WTC11 (cell line): ENCODE results near the gene NOL7. TPM values are rescaled to one million over a fixed set of nuclear protein-coding genes. Genes with fewer than 3 reads are reported as not detected.

ENCODE experiments used
- ATAC-seq: fragments of 200-7000 bp; cut with Tn5 transposase; 2 replicates; pipeline ENCODE4 v1.10.0; 2021; ENCODE audit warnings: mild to moderate bottlenecking, moderate library complexity
- CTCF ChIA-PET: fragments of 300-600 bp; sonication (Branson Sonifier 250); formaldehyde crosslinking; loops from one replicate; lab custom pipeline; 2021; ENCODE audit warnings: antibody characterized with exemption; lab: Charles Lee
- POLR2A ChIA-PET: fragments of 350-600 bp; sonication (Branson Sonifier 250); formaldehyde crosslinking; loops from one replicate; lab custom pipeline; 2021; ENCODE audit warnings: antibody characterized with exemption; lab: Charles Lee
- DNase-seq: peaks from one replicate; pipeline ENCODE4 v3.0.0; 2021; ENCODE audit warnings: low spot score
- H3K27ac Mint-ChIP-seq: 2 replicates; pipeline ENCODE4 v1.8.0; 2021; ENCODE audit warnings: mixed read lengths
- H3K27me3 Mint-ChIP-seq: 2 replicates; pipeline ENCODE4 v1.8.0; 2021; ENCODE audit warnings: low read depth, mild to moderate bottlenecking, moderate library complexity, mixed read lengths
- H3K36me3 Mint-ChIP-seq: 2 replicates; pipeline ENCODE4 v1.8.0; 2021; ENCODE audit warnings: mixed read lengths
- H3K4me1 Mint-ChIP-seq: 2 replicates; pipeline ENCODE4 v1.8.0; 2022; ENCODE audit warnings: mixed read lengths
- H3K4me3 Mint-ChIP-seq: 2 replicates; pipeline ENCODE4 v1.8.0; 2021; ENCODE audit warnings: mild to moderate bottlenecking, moderate library complexity, mixed read lengths
- H3K9me3 Mint-ChIP-seq: 2 replicates; pipeline ENCODE4 v1.8.0; 2021; ENCODE audit warnings: mixed read lengths
- CREB1 ChIP-seq: sonication (generic); formaldehyde crosslinking; IDR thresholded peaks from 2 replicates; pipeline ENCODE4 v1.8.0; 2023; ENCODE audit warnings: mild to moderate bottlenecking, missing genetic modification reagents
- HMGA2 ChIP-seq: fragments of 250-450 bp; sonication (Bioruptor Pico); IDR thresholded peaks from 2 replicates; pipeline ENCODE4 v1.4.0; 2021; ENCODE audit warnings: mild to moderate bottlenecking, moderate library complexity
- JUN ChIP-seq: sonication (generic); formaldehyde crosslinking; IDR thresholded peaks from 2 replicates; pipeline ENCODE4 v1.8.0; 2023; ENCODE audit warnings: mild to moderate bottlenecking, missing genetic modification reagents
- NR2C2 ChIP-seq: sonication (generic); formaldehyde crosslinking; IDR thresholded peaks from 2 replicates; pipeline ENCODE4 v1.8.0; 2022; ENCODE audit warnings: mild to moderate bottlenecking, missing genetic modification reagents
- SOX15 ChIP-seq: fragments of 250-450 bp; sonication (Bioruptor Pico); IDR thresholded peaks from 2 replicates; pipeline ENCODE4 v1.9.0; 2021; ENCODE audit warnings: mild to moderate bottlenecking
- ZNF263 ChIP-seq: sonication (generic); formaldehyde crosslinking; IDR thresholded peaks from 2 replicates; pipeline ENCODE4 v1.8.1; 2022; ENCODE audit warnings: low read depth, mild to moderate bottlenecking, moderate library complexity, missing genetic modification reagents
- ZNF317 ChIP-seq: sonication (generic); formaldehyde crosslinking; IDR thresholded peaks from 2 replicates; pipeline ENCODE4 v1.8.1; 2023; ENCODE audit warnings: low read depth, mild to moderate bottlenecking, moderate library complexity, missing genetic modification reagents, borderline replicate concordance
- total RNA-seq: library from RNA; stranded (reverse); gene quantifications from 3 replicates; pipeline ENCODE4 v1.2.3, GENCODE V29; 2021
- TF ChIP-seq, protein P1 (sequence below): sonication (generic); formaldehyde crosslinking; IDR thresholded peaks from 2 replicates; pipeline ENCODE4 v1.8.1; 2023; ENCODE audit warnings: mild to moderate bottlenecking, missing genetic modification reagents, moderate library complexity
- TF ChIP-seq, protein P2 (sequence below): sonication (generic); formaldehyde crosslinking; IDR thresholded peaks from 2 replicates; pipeline ENCODE4 v1.8.0; 2023; ENCODE audit warnings: missing genetic modification reagents, mild to moderate bottlenecking, borderline replicate concordance
- TF ChIP-seq, protein P3 (sequence below): fragments of 250-450 bp; sonication (Bioruptor Pico); IDR thresholded peaks from 2 replicates; pipeline ENCODE4 v1.8.0; 2021; ENCODE audit warnings: mild to moderate bottlenecking
- TF ChIP-seq, protein P4 (sequence below): sonication (generic); formaldehyde crosslinking; IDR thresholded peaks from 2 replicates; pipeline ENCODE4 v1.8.0; 2023; ENCODE audit warnings: missing genetic modification reagents
- TF ChIP-seq, protein P5 (sequence below): fragments of 250-450 bp; sonication (Bioruptor Pico); conservative IDR thresholded peaks from 2 replicates; pipeline ENCODE4 v1.9.0; 2021; ENCODE audit warnings: mild to moderate bottlenecking
- TF ChIP-seq, protein P6 (sequence below): fragments of 250-450 bp; sonication (Bioruptor Pico); IDR thresholded peaks from 2 replicates; pipeline ENCODE4 v1.9.0; 2021; ENCODE audit warnings: mild to moderate bottlenecking, borderline replicate concordance

Gene NOL7
- total RNA-seq, 1 experiment from 2014 or later, result 76.1 TPM

DNA sequence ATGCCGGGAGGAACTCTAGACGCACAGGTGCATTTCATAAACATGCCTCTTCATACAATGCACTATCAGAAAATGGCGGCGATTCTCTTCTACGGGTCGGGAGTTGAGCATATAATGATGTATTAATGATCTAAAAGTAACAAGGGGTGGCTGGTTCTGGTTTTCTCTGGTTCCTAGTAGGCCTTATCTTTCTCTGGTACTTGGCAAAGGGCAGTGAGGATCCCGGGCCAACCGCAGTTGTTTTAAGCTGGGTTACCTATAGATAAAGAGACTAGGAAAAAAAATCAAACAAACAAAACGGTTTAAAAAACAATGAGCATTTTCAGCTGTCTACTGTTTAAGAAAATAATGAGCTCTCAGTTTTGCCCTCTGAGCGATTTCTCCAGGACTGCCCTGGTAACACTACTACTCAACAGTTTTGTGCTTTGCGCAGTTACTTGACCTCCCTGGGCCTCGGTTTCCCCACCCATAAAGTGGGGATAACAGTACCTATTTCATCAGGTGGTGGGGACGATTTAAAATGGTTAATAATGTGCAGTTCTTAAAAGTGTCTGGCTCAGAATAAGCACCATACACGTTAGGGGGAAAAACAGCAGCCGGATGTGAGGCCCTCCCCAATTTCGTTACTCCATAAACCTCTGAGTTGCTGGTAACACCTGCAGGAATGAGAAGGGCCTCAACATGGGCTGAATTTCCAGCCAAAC, 42.0 kb upstream of the NOL7 start:
- H3K27ac Mint-ChIP-seq, result peak overlapping the region; percentile 95
- H3K4me1 Mint-ChIP-seq, result peaks cover 38% of the 10 kb centered on the region
- no peak for DNase-seq
- H3K27me3 Mint-ChIP-seq, result no peaks in the 10 kb centered on the region
- POLR2A ChIA-PET, result interaction anchor here (1.0 kb wide), 1 partner anchor 245 kb away, joined by 3 read pairs; the partner anchor contains the start of gene TBC1D7
- no peaks in the 10 kb centered on the region; the same call in none of the 2 replicates for H3K36me3 Mint-ChIP-seq
- no peak for TF ChIP-seq CREB1 (CRISPR knock-in tag)
- TF ChIP-seq, protein P1, sequence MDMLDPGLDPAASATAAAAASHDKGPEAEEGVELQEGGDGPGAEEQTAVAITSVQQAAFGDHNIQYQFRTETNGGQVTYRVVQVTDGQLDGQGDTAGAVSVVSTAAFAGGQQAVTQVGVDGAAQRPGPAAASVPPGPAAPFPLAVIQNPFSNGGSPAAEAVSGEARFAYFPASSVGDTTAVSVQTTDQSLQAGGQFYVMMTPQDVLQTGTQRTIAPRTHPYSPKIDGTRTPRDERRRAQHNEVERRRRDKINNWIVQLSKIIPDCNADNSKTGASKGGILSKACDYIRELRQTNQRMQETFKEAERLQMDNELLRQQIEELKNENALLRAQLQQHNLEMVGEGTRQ (CRISPR knock-in tag), result no peak
- TF ChIP-seq ZNF317, result no peak
- TF ChIP-seq, protein P2, sequence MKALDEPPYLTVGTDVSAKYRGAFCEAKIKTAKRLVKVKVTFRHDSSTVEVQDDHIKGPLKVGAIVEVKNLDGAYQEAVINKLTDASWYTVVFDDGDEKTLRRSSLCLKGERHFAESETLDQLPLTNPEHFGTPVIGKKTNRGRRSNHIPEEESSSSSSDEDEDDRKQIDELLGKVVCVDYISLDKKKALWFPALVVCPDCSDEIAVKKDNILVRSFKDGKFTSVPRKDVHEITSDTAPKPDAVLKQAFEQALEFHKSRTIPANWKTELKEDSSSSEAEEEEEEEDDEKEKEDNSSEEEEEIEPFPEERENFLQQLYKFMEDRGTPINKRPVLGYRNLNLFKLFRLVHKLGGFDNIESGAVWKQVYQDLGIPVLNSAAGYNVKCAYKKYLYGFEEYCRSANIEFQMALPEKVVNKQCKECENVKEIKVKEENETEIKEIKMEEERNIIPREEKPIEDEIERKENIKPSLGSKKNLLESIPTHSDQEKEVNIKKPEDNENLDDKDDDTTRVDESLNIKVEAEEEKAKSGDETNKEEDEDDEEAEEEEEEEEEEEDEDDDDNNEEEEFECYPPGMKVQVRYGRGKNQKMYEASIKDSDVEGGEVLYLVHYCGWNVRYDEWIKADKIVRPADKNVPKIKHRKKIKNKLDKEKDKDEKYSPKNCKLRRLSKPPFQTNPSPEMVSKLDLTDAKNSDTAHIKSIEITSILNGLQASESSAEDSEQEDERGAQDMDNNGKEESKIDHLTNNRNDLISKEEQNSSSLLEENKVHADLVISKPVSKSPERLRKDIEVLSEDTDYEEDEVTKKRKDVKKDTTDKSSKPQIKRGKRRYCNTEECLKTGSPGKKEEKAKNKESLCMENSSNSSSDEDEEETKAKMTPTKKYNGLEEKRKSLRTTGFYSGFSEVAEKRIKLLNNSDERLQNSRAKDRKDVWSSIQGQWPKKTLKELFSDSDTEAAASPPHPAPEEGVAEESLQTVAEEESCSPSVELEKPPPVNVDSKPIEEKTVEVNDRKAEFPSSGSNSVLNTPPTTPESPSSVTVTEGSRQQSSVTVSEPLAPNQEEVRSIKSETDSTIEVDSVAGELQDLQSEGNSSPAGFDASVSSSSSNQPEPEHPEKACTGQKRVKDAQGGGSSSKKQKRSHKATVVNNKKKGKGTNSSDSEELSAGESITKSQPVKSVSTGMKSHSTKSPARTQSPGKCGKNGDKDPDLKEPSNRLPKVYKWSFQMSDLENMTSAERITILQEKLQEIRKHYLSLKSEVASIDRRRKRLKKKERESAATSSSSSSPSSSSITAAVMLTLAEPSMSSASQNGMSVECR, result no peak
- TF ChIP-seq, protein P3, sequence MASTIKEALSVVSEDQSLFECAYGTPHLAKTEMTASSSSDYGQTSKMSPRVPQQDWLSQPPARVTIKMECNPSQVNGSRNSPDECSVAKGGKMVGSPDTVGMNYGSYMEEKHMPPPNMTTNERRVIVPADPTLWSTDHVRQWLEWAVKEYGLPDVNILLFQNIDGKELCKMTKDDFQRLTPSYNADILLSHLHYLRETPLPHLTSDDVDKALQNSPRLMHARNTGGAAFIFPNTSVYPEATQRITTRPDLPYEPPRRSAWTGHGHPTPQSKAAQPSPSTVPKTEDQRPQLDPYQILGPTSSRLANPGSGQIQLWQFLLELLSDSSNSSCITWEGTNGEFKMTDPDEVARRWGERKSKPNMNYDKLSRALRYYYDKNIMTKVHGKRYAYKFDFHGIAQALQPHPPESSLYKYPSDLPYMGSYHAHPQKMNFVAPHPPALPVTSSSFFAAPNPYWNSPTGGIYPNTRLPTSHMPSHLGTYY (CRISPR knock-in tag), result no peak
- no peak for TF ChIP-seq HMGA2
- TF ChIP-seq, protein P4, sequence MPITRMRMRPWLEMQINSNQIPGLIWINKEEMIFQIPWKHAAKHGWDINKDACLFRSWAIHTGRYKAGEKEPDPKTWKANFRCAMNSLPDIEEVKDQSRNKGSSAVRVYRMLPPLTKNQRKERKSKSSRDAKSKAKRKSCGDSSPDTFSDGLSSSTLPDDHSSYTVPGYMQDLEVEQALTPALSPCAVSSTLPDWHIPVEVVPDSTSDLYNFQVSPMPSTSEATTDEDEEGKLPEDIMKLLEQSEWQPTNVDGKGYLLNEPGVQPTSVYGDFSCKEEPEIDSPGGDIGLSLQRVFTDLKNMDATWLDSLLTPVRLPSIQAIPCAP (CRISPR knock-in tag), result no peak
- TF ChIP-seq, protein P5, sequence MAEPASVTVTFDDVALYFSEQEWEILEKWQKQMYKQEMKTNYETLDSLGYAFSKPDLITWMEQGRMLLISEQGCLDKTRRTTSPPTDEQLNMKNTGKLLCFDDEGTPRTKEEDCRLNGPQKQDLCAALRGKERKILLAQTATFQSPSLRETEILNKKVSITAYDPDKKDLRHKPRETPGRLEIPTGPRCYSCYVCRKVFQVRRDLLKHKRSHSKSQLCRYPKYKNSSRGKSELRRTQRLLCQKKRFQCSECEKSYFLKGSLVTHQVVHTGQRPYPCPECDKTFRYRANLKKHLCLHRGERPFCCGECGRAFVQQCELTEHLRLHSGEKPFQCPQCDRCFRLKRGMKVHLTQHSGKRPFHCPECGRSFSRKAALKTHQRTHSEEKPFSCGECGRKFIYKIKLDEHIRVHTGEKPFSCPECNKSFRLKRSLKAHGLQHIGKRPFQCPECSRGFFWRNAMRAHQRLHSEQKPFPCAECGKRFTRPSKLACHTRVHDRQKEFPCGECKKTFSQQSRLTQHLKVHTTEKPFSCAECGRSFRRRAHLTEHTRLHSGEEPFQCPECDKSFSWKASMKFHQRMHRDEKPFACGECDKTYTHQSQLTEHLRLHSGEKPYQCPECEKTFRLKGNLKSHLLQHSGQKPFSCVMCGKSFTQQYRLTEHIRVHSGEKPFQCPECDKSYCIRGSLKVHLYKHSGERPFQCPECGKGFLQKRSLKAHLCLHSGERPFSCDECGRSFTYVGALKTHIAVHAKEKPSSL (CRISPR knock-in tag), result no peak
- TF ChIP-seq NR2C2, result no peak
- TF ChIP-seq ZNF263, result no peak
- TF ChIP-seq, protein P6, sequence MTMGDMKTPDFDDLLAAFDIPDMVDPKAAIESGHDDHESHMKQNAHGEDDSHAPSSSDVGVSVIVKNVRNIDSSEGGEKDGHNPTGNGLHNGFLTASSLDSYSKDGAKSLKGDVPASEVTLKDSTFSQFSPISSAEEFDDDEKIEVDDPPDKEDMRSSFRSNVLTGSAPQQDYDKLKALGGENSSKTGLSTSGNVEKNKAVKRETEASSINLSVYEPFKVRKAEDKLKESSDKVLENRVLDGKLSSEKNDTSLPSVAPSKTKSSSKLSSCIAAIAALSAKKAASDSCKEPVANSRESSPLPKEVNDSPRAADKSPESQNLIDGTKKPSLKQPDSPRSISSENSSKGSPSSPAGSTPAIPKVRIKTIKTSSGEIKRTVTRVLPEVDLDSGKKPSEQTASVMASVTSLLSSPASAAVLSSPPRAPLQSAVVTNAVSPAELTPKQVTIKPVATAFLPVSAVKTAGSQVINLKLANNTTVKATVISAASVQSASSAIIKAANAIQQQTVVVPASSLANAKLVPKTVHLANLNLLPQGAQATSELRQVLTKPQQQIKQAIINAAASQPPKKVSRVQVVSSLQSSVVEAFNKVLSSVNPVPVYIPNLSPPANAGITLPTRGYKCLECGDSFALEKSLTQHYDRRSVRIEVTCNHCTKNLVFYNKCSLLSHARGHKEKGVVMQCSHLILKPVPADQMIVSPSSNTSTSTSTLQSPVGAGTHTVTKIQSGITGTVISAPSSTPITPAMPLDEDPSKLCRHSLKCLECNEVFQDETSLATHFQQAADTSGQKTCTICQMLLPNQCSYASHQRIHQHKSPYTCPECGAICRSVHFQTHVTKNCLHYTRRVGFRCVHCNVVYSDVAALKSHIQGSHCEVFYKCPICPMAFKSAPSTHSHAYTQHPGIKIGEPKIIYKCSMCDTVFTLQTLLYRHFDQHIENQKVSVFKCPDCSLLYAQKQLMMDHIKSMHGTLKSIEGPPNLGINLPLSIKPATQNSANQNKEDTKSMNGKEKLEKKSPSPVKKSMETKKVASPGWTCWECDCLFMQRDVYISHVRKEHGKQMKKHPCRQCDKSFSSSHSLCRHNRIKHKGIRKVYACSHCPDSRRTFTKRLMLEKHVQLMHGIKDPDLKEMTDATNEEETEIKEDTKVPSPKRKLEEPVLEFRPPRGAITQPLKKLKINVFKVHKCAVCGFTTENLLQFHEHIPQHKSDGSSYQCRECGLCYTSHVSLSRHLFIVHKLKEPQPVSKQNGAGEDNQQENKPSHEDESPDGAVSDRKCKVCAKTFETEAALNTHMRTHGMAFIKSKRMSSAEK (CRISPR knock-in tag), result no peak
- no peak for TF ChIP-seq SOX15 (CRISPR knock-in tag)
- TF ChIP-seq JUN (CRISPR knock-in tag), result no peak
- TF ChIP-seq, all 79 proteins: peak for 0
- CTCF ChIA-PET, result interaction anchor here (0.6 to 2.8 kb wide), 9 partner anchors 18 to 213 kb away, joined by 3 to 41 read pairs (median 5); partner anchors contain the start of genes GFOD1 and NOL7
- ATAC-seq, result no peak
- H3K4me3 Mint-ChIP-seq, result peak overlapping the region; percentile 80
- peaks cover 5% of the 10 kb centered on the region; the same call in 1 of the 2 replicates for H3K9me3 Mint-ChIP-seq
